H9 (cell line): ENCODE data around the gene HIBCH. TPM values are rescaled to one million over a fixed set of nuclear protein-coding genes. Genes with fewer than 3 reads are reported as not detected.

ENCODE experiments used
- DNase-seq: peaks from one replicate; pipeline ENCODE4 v3.0.0-alpha.2; 2017
- H2AFZ ChIP-seq: one replicate; pipeline ENCODE4 v1.6.1; 2013; ENCODE audit warnings: mild to moderate bottlenecking, low read length, control low read depth, moderate library complexity
- H2AK5ac ChIP-seq: 2 replicates; pipeline ENCODE4 v1.6.1; 2013; ENCODE audit warnings: low read length, control low read depth, mixed read lengths; ENCODE audit not compliant: insufficient read length
- H2BK120ac ChIP-seq: one replicate; pipeline ENCODE4 v1.6.1; 2013; ENCODE audit warnings: low read depth, mild to moderate bottlenecking, low read length, control low read depth, inconsistent platforms; ENCODE audit not compliant: poor library complexity, severe bottlenecking
- H2BK12ac ChIP-seq: 2 replicates; pipeline ENCODE4 v1.6.1; 2013; ENCODE audit warnings: low read length, control low read depth, mixed read lengths, low read depth; ENCODE audit not compliant: insufficient read length
- H2BK15ac ChIP-seq: 2 replicates; pipeline ENCODE4 v1.6.1; 2013; ENCODE audit warnings: low read depth, low read length, control low read depth
- H2BK20ac ChIP-seq: one replicate; pipeline ENCODE4 v1.6.1; 2013; ENCODE audit warnings: low read depth, mild to moderate bottlenecking, low read length, control low read depth, inconsistent platforms; ENCODE audit not compliant: poor library complexity, severe bottlenecking
- H2BK5ac ChIP-seq: 2 replicates; pipeline ENCODE4 v1.6.1; 2013; ENCODE audit warnings: low read length, control low read depth, mixed read lengths; ENCODE audit not compliant: insufficient read length
- H3K14ac ChIP-seq: 2 replicates; pipeline ENCODE4 v1.6.1; 2013; ENCODE audit warnings: low read length, control low read depth; ENCODE audit not compliant: insufficient read depth
- H3K18ac ChIP-seq: 2 replicates; pipeline ENCODE4 v1.6.1; 2013; ENCODE audit warnings: low read depth, mild to moderate bottlenecking, mixed read lengths, low read length, control low read depth; ENCODE audit not compliant: insufficient read length
- H3K23ac ChIP-seq: 2 replicates; pipeline ENCODE4 v1.6.1; 2013; ENCODE audit warnings: low read length, control low read depth, mixed read lengths, low read depth; ENCODE audit not compliant: insufficient read length
- H3K23me2 ChIP-seq: 2 replicates; pipeline ENCODE4 v1.6.1; 2013; ENCODE audit warnings: low read depth, mild to moderate bottlenecking, mixed read lengths, low read length, control low read depth; ENCODE audit not compliant: insufficient read length, poor library complexity, severe bottlenecking
- H3K27ac ChIP-seq: 2 replicates; pipeline ENCODE4 v1.5.1; 2013; ENCODE audit warnings: low read length, control low read depth, mixed read lengths, low read depth; ENCODE audit not compliant: insufficient read length
- H3K27me3 ChIP-seq: 2 replicates; pipeline ENCODE4 v1.6.1; 2013; ENCODE audit warnings: low read length, control low read depth, inconsistent platforms; ENCODE audit not compliant: insufficient read depth
- H3K4ac ChIP-seq: 2 replicates; pipeline ENCODE4 v1.6.1; 2013; ENCODE audit warnings: low read depth, mild to moderate bottlenecking, control low read depth, inconsistent platforms, low read length, moderate library complexity
- H3K4me1 ChIP-seq: 2 replicates; pipeline ENCODE4 v1.6.1; 2013; ENCODE audit warnings: low read length, control low read depth, inconsistent platforms; ENCODE audit not compliant: insufficient read depth
- H3K4me2 ChIP-seq: 2 replicates; pipeline ENCODE4 v1.6.1; 2013; ENCODE audit warnings: low read length, control low read depth, mixed read lengths; ENCODE audit not compliant: insufficient read length, insufficient read depth
- H3K56ac ChIP-seq: 2 replicates; pipeline ENCODE4 v1.6.1; 2013; ENCODE audit warnings: low read depth, mild to moderate bottlenecking, mixed read lengths, low read length, control low read depth; ENCODE audit not compliant: insufficient read length
- H3K79me1 ChIP-seq: 2 replicates; pipeline ENCODE4 v1.6.1; 2013; ENCODE audit warnings: low read depth, mild to moderate bottlenecking, moderate library complexity, low read length, control low read depth, inconsistent platforms; ENCODE audit not compliant: insufficient read depth, poor library complexity, severe bottlenecking
- H3K79me2 ChIP-seq: 2 replicates; pipeline ENCODE4 v1.6.1; 2013; ENCODE audit warnings: low read length, control low read depth, inconsistent platforms; ENCODE audit not compliant: insufficient read depth
- H3K9ac ChIP-seq: 2 replicates; pipeline ENCODE4 v1.6.1; 2013; ENCODE audit warnings: low read length, control low read depth, mixed read lengths; ENCODE audit not compliant: insufficient read length; ENCODE audit errors: extremely low read depth
- H3K9me3 ChIP-seq: one replicate; pipeline ENCODE4 v1.6.1; 2013; ENCODE audit warnings: low read depth, low read length, inconsistent platforms; ENCODE audit not compliant: control insufficient read depth
- H3T11ph ChIP-seq: one replicate; pipeline ENCODE4 v1.6.1; 2013; ENCODE audit warnings: mild to moderate bottlenecking, low read length, control low read depth, inconsistent platforms
- H4K20me1 ChIP-seq: one replicate; pipeline ENCODE4 v1.6.1; 2013; ENCODE audit not compliant: control insufficient read depth, insufficient read length, insufficient read depth
- H4K5ac ChIP-seq: 2 replicates; pipeline ENCODE4 v1.6.1; 2013; ENCODE audit warnings: low read depth, mild to moderate bottlenecking, mixed read lengths, low read length, control low read depth; ENCODE audit not compliant: insufficient read length
- H4K8ac ChIP-seq: replicated peaks from 2 replicates; pipeline ENCODE4 v1.6.1; 2013; ENCODE audit warnings: low read length, control low read depth, mixed read lengths, low read depth; ENCODE audit not compliant: insufficient read length
- H4K91ac ChIP-seq: 2 replicates; pipeline ENCODE4 v1.6.1; 2013; ENCODE audit warnings: low read depth, mild to moderate bottlenecking, moderate library complexity, mixed read lengths, low read length, control low read depth; ENCODE audit not compliant: insufficient read length
- H3K27ac Mint-ChIP-seq, 3 experiments: 2 replicates in 2 of 3; 3 replicates in 1 of 3; pipeline ENCODE4 v1.8.0; 2020 to 2021; ENCODE audit warnings: mixed read lengths in 3 of 3, mild to moderate bottlenecking in 1 of 3, moderate library complexity in 1 of 3
- H3K27me3 Mint-ChIP-seq: 2 replicates; pipeline ENCODE4 v1.8.0; 2021; ENCODE audit warnings: low read depth, mild to moderate bottlenecking, moderate library complexity, mixed read lengths
- H3K36me3 Mint-ChIP-seq, 3 experiments: 2 replicates in 2 of 3; 3 replicates in 1 of 3; pipeline ENCODE4 v1.8.0; 2020 to 2021; ENCODE audit warnings: low read depth in 3 of 3, mixed read lengths in 3 of 3; ENCODE audit not compliant: insufficient read depth in 1 of 3
- H3K4me1 Mint-ChIP-seq, 2 experiments: 2 replicates each; pipeline ENCODE4 v1.8.0; 2020; ENCODE audit warnings: mixed read lengths in 2 of 2
- H3K4me3 Mint-ChIP-seq, 2 experiments: 2 replicates in 1 of 2; 3 replicates in 1 of 2; pipeline ENCODE4 v1.8.0; 2020 to 2021; ENCODE audit warnings: mild to moderate bottlenecking in 2 of 2, mixed read lengths in 2 of 2, moderate library complexity in 1 of 2
- H3K9me3 Mint-ChIP-seq, 2 experiments: 2 replicates in 1 of 2; 3 replicates in 1 of 2; pipeline ENCODE4 v1.8.0; 2020; ENCODE audit warnings: mild to moderate bottlenecking in 2 of 2, mixed read lengths in 2 of 2, moderate library complexity in 1 of 2
- WGBS: extraction: QIAGEN DNeasy Blood & Tissue Kit; methylation state at CpG from one replicate; pipeline ENCODE4 v1.1.7; 2013; ENCODE audit warnings: missing lambda C conversion rate, low lambda C conversion rate, mixed read lengths; ENCODE audit not compliant: insufficient read length; ENCODE audit errors: extremely low coverage; 5-methylcytosine and 5-hydroxymethylcytosine counted together
- total RNA-seq: library from RNA; stranded (reverse); gene quantifications from 2 replicates; pipeline ENCODE4 v1.2.1, GENCODE V29; 2021
- TF ChIP-seq, protein P1 (sequence below): fragments of 200-600 bp; sonication (generic); conservative IDR thresholded peaks from 3 replicates; pipeline ENCODE4 v1.8.0; 2021; ENCODE audit warnings: antibody characterized with exemption, mild to moderate bottlenecking

The HIBCH gene
- total RNA-seq, 1 experiment from 2014 or later, result 28.0 TPM

DNA sequence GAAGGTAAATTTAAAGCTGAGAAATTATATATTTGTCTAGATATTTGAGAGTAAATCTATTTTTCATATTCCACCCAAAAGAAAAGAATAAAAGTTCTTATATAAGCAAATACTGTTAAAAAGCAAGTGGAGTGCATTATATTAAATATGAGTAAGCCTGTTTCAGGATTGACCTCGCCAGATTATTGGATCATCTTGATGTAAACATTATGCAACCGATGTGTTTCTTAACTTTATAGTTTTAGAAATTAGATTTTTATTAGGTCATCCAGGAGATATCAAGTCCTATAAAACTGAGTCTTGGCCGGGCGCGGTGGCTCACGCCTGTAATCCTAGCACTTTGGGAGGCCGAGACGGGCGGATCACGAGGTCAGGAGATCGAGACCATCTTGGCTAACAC lies 156.8 kb downstream of the HIBCH start:
- DNase-seq, result no peak
- Histone ChIP-seq H2BK20ac (no peak overlapping the region), H4K5ac (no peak overlapping the region), H3K4me2 (no peak overlapping the region), H2AK5ac (no peak overlapping the region), H3T11ph (no peak overlapping the region), H2BK15ac (no peak overlapping the region), H2BK12ac (no peak overlapping the region), H3K4ac (no peak overlapping the region), H4K91ac (no peak overlapping the region), H3K23me2 (no peaks in the 10 kb centered on the region), H2BK120ac (no peak overlapping the region), H3K9ac (no peak overlapping the region), H3K23ac (no peak overlapping the region), H3K27me3 (no peaks in the 10 kb centered on the region), H3K27ac (no peak overlapping the region), H3K56ac (no peak overlapping the region), H3K4me1 (no peaks in the 10 kb centered on the region), H2BK5ac (no peak overlapping the region), H3K79me2 (no peaks in the 10 kb centered on the region), H2AFZ (no peak overlapping the region), H3K79me1 (no peaks in the 10 kb centered on the region), H4K8ac (no peak overlapping the region), H3K9me3 (no peaks in the 10 kb centered on the region), H4K20me1 (no peaks in the 10 kb centered on the region), H3K18ac (no peak overlapping the region), H3K14ac (no peak overlapping the region)
- TF ChIP-seq, protein P1, sequence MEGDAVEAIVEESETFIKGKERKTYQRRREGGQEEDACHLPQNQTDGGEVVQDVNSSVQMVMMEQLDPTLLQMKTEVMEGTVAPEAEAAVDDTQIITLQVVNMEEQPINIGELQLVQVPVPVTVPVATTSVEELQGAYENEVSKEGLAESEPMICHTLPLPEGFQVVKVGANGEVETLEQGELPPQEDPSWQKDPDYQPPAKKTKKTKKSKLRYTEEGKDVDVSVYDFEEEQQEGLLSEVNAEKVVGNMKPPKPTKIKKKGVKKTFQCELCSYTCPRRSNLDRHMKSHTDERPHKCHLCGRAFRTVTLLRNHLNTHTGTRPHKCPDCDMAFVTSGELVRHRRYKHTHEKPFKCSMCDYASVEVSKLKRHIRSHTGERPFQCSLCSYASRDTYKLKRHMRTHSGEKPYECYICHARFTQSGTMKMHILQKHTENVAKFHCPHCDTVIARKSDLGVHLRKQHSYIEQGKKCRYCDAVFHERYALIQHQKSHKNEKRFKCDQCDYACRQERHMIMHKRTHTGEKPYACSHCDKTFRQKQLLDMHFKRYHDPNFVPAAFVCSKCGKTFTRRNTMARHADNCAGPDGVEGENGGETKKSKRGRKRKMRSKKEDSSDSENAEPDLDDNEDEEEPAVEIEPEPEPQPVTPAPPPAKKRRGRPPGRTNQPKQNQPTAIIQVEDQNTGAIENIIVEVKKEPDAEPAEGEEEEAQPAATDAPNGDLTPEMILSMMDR, result no peak
- peaks cover 9 to 10% of the 10 kb centered on the region in 2 experiments for H3K4me1 Mint-ChIP-seq
- peaks cover 11% of the 10 kb centered on the region in 2 experiments; a peak in 4 of 5 replicates for H3K9me3 Mint-ChIP-seq
- H3K27ac Mint-ChIP-seq, result no peak overlapping the region
- WGBS, result no CpG with 5 or more reads among the region's 11 CpGs
- H3K4me3 Mint-ChIP-seq, result no peak overlapping the region
- no peaks in the 10 kb centered on the region for H3K27me3 Mint-ChIP-seq
- H3K36me3 Mint-ChIP-seq, result peaks cover 0 to 8% (median 0%) of the 10 kb centered on the region in 3 experiments; a peak in 3 of 7 replicates
